Vagina (tissue), 2 donors: ENCODE measurements around the gene MMGT1. TPM values are rescaled to one million over a fixed set of nuclear protein-coding genes. Genes with fewer than 3 reads are reported as not detected.

Experiments
- DNase-seq, 2 donors: peaks; one replicate each; pipeline ENCODE4 v3.0.0-alpha.2; 2017; ENCODE audit errors: extremely low spot score in 2 of 2
- H3K27ac ChIP-seq: fragments of 200-600 bp; sonication (generic); one replicate; pipeline ENCODE4 v1.5.1; 2019
- H3K27me3 ChIP-seq: fragments of 200-600 bp; sonication (generic); one replicate; pipeline ENCODE4 v1.5.1; 2019
- H3K36me3 ChIP-seq, 2 donors: fragments of 200-600 bp; sonication (generic); one replicate each; pipeline ENCODE4 v1.5.1; 2017 to 2019
- H3K4me1 ChIP-seq: fragments of 200-600 bp; sonication (generic); one replicate; pipeline ENCODE4 v1.5.1; 2019
- H3K4me3 ChIP-seq, 2 donors: fragments of 200-600 bp; sonication (generic); 1 replicate in 1 of 2; 2 replicates in 1 of 2; pipeline ENCODE4 v1.5.1; 2016 to 2019
- H3K9me3 ChIP-seq: fragments of 200-600 bp; sonication (generic); one replicate; pipeline ENCODE4 v1.5.1; 2019
- CTCF ChIP-seq, 3 experiments: fragments of 450-650 bp in 2 of 3; fragments of 200-600 bp in 1 of 3; sonication (generic) in 1 of 3; IDR thresholded peaks; one replicate each; pipeline ENCODE4 v1.5.1; 2017 to 2019; ENCODE audit warnings: antibody characterized with exemption in 3 of 3, mild to moderate bottlenecking in 2 of 3, moderate library complexity in 2 of 3
- POLR2A ChIP-seq, 2 donors: fragments of 450-650 bp; IDR thresholded peaks; one replicate each; pipeline ENCODE4 v1.6.1; 2017; ENCODE audit warnings: antibody characterized with exemption in 2 of 2, mild to moderate bottlenecking in 2 of 2, moderate library complexity in 2 of 2
- POLR2AphosphoS5 ChIP-seq, 2 donors: sonication (generic); formaldehyde crosslinking; IDR thresholded peaks; one replicate each; pipeline ENCODE4 v1.9.0; 2017; ENCODE audit warnings: antibody characterized with exemption in 2 of 2, mild to moderate bottlenecking in 2 of 2, low read depth in 1 of 2; ENCODE audit not compliant: insufficient read depth in 1 of 2
- intact Hi-C: fragments of 100-400 bp; cut with DNase I; formaldehyde crosslinking; loops from one replicate; pipeline ENCODE4 v1.15.1; 2023
- total RNA-seq: library from RNA; depleted of rRNA; stranded (reverse); fragments of >200 nt; gene quantifications from one replicate; pipeline ENCODE4 v1.2.3, GENCODE V29; 2016

MMGT1 gene
- total RNA-seq, 1 donor from 2014 or later = 18.9 TPM

GRCh38 chrX:136015016-136015415 lies 41.2 kb upstream of the MMGT1 start:
- H3K27ac ChIP-seq = no peak overlapping the region
- H3K36me3 ChIP-seq = peaks cover 0 to 8% of the 10 kb centered on the region in 2 donors
- intact Hi-C loops = no loop called here
- no peaks in the 10 kb centered on the region for H3K27me3 ChIP-seq
- TF ChIP-seq CTCF (IDR thresholded peaks at IDR 0.05) (no peak), POLR2A (IDR thresholded peaks at IDR 0.05) (no peak)
- H3K4me3 ChIP-seq = no peak overlapping the region
- DNase-seq = no peak
- H3K4me1 ChIP-seq = no peaks in the 10 kb centered on the region
- no peaks in the 10 kb centered on the region for H3K9me3 ChIP-seq

- Histone ChIP-seq H3K4me3 (no peak overlapping the region), H3K36me3 (no peaks in the 10 kb centered on the region), H3K27me3 (no peaks in the 10 kb centered on the region), H3K27ac (no peak overlapping the region), H3K4me1 (peaks cover 10% of the 10 kb centered on the region), H3K9me3 (no peaks in the 10 kb centered on the region)
- DNase-seq = no peak
- intact Hi-C loops = no loop called here
- TF ChIP-seq CTCF (IDR thresholded peaks at IDR 0.05) (no peak), POLR2AphosphoS5 (IDR thresholded peaks at IDR 0.05; ENCODE audit: insufficient read depth in 1 of 2, low read depth in 1 of 2) (no peak), POLR2A (IDR thresholded peaks at IDR 0.05) (no peak)
These were observed 14.5 kb upstream of the MMGT1 start for GRCh38 chrX:135988245-135988644.

GRCh38 chrX:135985973-135986310 lies 12.2 kb upstream of the MMGT1 start:
- Histone ChIP-seq H3K9me3 (no peaks in the 10 kb centered on the region), H3K27ac (peak overlapping the region; percentile 81), H3K27me3 (no peaks in the 10 kb centered on the region), H3K4me1 (peaks cover 10% of the 10 kb centered on the region), H3K36me3 (no peaks in the 10 kb centered on the region), H3K4me3 (peak overlapping the region; percentile 55 to 60)
- intact Hi-C loops = no loop called here
- DNase-seq = no peak
- TF ChIP-seq POLR2AphosphoS5 (IDR thresholded peaks at IDR 0.05; ENCODE audit: insufficient read depth in 1 of 2, low read depth in 1 of 2) (no peak), POLR2A (IDR thresholded peaks at IDR 0.05) (no peak), CTCF (IDR thresholded peaks at IDR 0.05) (no peak)

DNA sequence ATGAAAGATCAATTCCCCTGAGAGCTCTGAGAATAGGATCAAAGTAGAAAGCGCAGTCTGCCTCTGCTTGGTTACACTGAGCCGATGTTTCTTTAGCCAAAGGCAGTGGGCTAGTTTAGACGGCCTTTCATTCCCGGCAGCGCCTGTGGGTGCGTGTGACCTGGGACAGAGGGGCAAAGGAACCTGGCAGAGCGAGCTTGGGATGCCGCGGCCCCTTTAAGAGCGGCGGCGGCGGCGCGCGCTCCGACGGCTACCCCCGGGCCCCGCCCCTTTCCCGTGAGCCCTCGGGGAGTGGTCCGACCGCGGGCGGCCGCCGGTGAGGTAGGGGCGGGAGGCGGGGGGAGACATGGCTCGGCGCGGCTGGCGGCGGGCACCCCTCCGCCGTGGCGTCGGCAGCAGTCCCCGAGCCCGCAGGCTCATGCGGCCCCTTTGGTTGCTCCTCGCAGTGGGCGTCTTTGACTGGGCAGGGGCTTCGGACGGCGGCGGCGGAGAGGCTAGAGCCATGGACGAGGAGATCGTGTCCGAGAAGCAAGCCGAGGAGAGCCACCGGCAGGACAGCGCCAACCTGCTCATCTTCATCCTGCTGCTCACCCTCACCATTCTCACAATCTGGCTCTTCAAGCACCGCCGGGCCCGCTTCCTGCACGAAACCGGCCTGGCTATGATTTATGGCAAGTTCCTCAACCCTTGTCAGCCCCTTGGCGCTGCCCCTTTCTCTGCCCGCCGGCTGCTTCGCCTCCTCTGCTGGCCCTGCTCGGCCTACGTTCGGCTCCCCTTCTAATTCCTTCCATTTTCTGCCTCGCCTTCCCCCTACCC lies 11.6 kb upstream of the MMGT1 start, which contains the start of gene SLC9A6:
Gene SLC9A6, plus strand, starts transcription at position 279 of the 816 bp plus-strand sequence. Its CDS starts 224 bp downstream, at position 503.
- Histone ChIP-seq H3K27ac (peak within 1 kb of the TSS; percentile 81), H3K9me3 (no peaks in the 10 kb centered on the region), H3K4me3 (peak within 1 kb of the TSS; percentile 55 to 60), H3K4me1 (peaks cover 10% of the 10 kb centered on the region), H3K27me3 (no peaks in the 10 kb centered on the region), H3K36me3 (no peaks in the 10 kb centered on the region)
- no peak for DNase-seq
- intact Hi-C loops = no loop called here
- TF ChIP-seq CTCF (IDR thresholded peaks at IDR 0.05) = no peak
- peak in 1 of 2 donors; percentile 24 for TF ChIP-seq POLR2A (IDR thresholded peaks at IDR 0.05)
- peak in 1 of 2 donors; percentile 30 for TF ChIP-seq POLR2AphosphoS5 (IDR thresholded peaks at IDR 0.05; ENCODE audit: insufficient read depth in 1 of 2, low read depth in 1 of 2)

- intact Hi-C loops = no loop called here
- Histone ChIP-seq H3K36me3 (no peaks in the 10 kb centered on the region), H3K9me3 (no peaks in the 10 kb centered on the region), H3K27ac (peak overlapping the region; percentile 81), H3K4me3 (peak overlapping the region; percentile 55 to 60), H3K27me3 (no peaks in the 10 kb centered on the region), H3K4me1 (peaks cover 10% of the 10 kb centered on the region)
- TF ChIP-seq POLR2A (IDR thresholded peaks at IDR 0.05) (no peak), POLR2AphosphoS5 (IDR thresholded peaks at IDR 0.05; ENCODE audit: insufficient read depth in 1 of 2, low read depth in 1 of 2) (no peak), CTCF (IDR thresholded peaks at IDR 0.05) (no peak)
- no peak for DNase-seq
These were observed 11.0 kb upstream of the MMGT1 start for GRCh38 chrX:135984791-135985156.
